GM12801 (cell line): ENCODE measurements around the gene RHBDF2.

ENCODE experiments used
- TF ChIP-seq, protein P1 (sequence below): IDR thresholded peaks from one replicate; pipeline ENCODE4 v1.5.1; 2011; ENCODE audit warnings: control low read depth; ENCODE audit not compliant: insufficient read length; ENCODE audit errors: extremely low read depth

RHBDF2 gene

DNA sequence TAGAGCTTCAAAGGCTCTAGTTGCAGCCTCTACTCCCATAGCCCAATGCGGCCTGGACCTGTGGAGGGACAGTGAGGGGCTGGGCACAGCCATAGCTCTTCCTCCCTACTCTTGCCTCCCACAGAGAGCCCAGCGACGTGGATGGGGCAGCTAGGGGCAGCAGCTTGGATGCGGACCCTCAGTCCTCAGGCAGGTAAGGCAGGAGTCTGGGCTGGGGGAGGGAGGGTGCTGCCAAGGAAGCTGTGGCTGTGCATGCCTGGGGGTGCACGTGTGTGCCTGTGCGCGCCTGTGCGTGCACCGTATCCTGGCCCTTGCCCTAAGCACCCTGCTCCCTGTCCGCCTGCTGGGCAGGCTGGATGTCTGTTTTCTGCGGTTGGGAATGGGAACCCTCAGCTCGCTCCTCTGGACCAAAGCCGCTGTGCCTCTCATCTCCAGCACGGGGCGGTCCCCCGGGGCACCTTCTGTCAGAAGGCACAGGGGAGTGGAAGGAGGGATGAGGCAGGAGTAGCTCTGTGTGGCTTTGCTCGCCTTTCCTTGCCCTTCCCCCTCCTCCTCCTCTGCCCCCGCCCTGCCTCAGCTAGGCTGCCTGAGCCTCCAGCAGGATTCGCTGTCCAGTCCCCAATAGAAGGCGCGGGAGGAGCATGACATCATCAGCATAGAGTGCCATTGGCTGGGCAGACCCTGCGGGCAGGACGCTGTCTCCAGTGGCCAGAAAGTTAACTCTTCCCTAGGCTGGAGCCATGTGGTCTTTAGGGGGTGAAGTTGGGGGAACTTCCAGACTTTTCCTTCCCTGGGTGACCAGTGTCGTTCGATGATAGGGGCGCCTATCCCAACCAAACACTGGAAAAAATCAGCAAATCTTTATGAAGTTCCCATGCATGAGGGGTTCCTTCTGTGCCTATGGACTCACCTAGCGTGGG is 39.4 kb upstream of the RHBDF2 start:
- TF ChIP-seq, protein P1, sequence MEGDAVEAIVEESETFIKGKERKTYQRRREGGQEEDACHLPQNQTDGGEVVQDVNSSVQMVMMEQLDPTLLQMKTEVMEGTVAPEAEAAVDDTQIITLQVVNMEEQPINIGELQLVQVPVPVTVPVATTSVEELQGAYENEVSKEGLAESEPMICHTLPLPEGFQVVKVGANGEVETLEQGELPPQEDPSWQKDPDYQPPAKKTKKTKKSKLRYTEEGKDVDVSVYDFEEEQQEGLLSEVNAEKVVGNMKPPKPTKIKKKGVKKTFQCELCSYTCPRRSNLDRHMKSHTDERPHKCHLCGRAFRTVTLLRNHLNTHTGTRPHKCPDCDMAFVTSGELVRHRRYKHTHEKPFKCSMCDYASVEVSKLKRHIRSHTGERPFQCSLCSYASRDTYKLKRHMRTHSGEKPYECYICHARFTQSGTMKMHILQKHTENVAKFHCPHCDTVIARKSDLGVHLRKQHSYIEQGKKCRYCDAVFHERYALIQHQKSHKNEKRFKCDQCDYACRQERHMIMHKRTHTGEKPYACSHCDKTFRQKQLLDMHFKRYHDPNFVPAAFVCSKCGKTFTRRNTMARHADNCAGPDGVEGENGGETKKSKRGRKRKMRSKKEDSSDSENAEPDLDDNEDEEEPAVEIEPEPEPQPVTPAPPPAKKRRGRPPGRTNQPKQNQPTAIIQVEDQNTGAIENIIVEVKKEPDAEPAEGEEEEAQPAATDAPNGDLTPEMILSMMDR, result no peak

DNA sequence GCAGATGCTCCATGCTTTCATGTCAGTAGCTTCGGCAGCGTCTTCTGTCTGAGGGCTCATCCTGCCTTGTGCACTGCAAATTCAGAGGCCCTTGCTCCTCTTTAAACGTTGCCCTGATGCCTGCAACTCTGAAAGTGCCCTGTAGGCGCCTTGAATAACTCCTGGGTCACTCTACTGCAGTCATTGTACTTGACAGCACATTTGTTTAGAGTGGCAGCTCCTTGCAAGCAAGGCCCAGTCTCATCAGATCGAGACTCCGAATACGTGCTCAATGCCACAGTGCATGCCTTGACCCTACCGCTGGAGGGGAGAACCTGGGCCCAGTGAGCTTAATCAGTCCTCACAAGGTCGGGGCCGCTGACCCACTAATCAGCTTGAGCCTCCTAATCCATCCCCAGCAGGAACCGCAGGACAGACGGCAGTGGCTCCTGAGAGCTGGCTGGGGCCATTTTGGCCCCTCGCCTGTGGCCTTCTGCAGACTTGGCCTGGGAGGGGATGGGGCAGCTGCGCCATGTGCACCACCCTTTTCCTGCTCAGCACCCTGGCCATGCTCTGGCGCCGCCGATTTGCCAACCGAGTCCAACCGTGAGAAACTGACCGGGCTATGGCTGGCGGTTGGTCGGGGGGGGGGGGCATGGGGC is 38.5 kb upstream of the RHBDF2 start, which contains the start of gene PRCD:
Gene PRCD (plus strand): TSS at position 414 of the 641 bp plus-strand sequence. CDS start 98 bp downstream, at position 512.
- TF ChIP-seq, protein P1, result no peak

DNA sequence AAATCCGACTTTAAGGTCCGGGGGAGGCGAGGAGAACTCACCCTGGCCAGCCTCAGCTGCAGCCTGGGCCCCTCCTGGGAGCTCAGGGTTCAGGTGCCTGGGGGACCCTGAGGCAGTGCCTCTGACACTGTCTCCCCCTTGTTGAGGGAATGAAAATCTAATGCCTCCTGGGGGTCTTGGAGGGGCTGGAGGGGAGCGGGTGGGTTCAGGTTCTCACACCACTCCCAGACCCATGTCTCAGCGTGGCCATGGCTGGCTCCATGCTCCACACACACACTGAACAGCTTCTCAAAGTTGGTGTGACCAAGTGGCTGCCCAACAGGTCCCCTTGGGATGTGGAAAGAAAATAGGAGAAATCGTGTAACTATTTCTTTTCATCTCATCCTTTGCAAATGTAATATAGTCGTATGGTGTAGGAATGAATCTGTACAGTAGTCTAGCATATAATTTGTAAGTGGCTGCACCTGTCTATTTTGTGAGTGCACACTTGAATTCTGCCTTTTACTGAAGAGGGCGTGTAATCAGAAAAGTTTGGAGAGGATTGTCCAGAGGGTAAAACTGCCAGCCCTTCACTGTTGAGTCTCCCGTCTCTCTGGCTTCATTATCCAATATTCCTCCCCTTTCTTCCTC is 37.8 kb upstream of the RHBDF2 start:
- TF ChIP-seq, protein P1, result no peak

DNA sequence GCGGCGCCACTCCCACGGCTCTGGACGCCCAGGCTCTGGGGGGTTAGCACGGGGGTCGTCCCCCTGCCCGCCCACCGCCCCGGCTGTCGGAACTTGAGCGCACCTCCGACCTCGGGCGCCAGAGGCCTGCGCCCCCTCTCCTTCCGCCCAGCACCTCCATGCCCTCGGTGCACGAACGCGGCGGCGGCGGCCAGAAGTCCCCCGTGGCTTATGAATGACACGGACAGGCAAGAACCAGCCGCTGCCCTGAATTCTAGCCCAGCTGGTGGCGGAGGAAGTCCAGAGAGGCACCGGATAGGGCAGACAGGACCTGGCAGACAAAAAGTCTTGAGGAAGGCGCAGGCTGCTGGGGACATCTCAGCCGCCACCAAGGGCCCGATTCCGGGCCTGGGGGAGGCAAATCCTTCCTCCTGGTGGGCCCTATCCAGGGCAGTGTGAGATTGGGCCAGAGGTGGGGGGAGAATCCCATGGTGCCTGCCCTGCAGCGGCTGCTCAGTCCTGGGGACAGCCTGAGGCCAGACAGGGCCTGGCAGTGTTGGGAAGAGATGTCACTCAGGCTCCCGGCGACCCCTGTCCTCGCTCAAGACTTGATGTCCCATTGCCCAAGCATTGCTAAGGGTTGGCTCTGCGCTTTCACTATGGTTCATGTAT is 37.2 kb upstream of the RHBDF2 start:
- TF ChIP-seq, protein P1, result no peak

DNA sequence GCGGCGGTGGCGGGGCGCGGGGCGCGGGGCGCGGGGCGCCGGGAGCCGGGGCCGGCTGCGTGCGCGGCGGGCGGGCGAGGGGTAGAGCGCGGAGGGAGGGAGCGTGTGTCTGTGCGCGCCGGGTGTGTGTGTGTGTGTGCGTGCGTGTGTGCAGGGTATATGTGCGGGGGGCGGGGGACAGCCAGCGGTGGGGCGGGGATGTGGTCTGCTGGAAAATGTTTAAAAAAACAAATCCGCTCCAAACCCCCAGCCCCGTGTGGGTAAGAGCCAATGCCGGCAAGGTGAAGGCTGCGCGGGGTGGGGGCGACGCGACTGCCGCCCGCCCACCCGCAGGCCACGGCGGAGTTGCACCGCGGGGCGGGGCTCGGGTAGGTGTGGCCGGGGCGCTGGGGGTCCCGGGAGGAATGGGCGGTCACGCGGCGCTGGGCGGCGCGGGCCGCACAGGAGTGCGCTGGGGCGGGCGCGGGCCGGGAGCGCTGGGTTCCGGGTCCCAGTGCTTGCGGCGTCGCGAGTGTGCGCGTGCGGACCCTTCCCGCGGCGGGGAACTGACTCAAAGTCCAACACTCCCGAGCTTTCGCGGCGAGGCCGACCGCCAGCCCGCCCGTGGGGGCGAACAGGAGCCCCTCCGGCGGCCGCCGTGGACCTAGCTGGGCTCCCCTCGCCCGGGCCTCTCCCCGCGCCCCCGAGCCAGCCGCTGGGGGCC is 36.5 kb upstream of the RHBDF2 start, which contains the start of gene CYGB:
Gene CYGB (minus strand): TSS at position 132 of the 703 bp plus-strand sequence. CDS start 167 bp downstream, outside the sequence.
- TF ChIP-seq, protein P1, result no peak

DNA sequence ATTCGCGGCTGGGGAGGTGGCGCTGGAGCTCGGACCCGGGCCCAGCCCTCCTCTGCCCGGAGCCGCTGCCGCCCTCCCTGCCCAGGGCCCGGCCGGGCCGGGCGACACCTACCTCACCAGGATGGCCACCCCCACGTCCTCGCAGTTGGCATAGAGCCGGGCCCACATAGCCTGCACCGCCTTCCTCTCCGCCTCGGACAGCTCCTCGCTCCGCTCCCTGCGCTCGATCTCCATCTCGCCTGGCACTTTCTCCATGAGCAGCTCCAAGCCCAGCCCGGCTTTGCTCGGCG is 36.0 kb upstream of the RHBDF2 start:
- TF ChIP-seq, protein P1, result no peak
